ACHN (cell line): ENCODE measurements around the gene MBD3.

ENCODE experiments used
- DNase-seq: peaks from one replicate; pipeline ENCODE4 v3.0.0-alpha.2; 2015
- in situ Hi-C: cut with HindIII; loops from 2 replicates; pipeline ENCODE4 v1.10.0; 2017; ENCODE audit warnings: low sequenced_read_pairs, low pct_ligation_motif_present, low pct_unique_long_range_greater_than_20kb

Gene MBD3

GRCh38 chr19:1605236-1606137 is 12.8 kb upstream of the MBD3 start, which contains the start of gene UQCR11:
Gene UQCR11 (minus strand): TSS chr19:1605462. CDS start chr19:1605409, 53 bp downstream.
- peak; percentile 89 for DNase-seq
- in situ Hi-C loops, result no loop called here

GRCh38 chr19:1602091-1602707 is 9.5 kb upstream of the MBD3 start:
- in situ Hi-C loops, result no loop called here
- DNase-seq, result no peak

GRCh38 chr19:1601613-1602064 is 9.0 kb upstream of the MBD3 start:
- no peak for DNase-seq
- in situ Hi-C loops, result no loop called here

- DNase-seq, result no peak
- in situ Hi-C loops, result no loop called here
Observed at GRCh38 chr19:1599460-1599846, 6.8 kb upstream of the MBD3 start.

- in situ Hi-C loops, result no loop called here
Observed at GRCh38 chr19:1598777-1599459, 6.3 kb upstream of the MBD3 start.

GRCh38 chr19:1593501-1593772 is 772 bp upstream of the MBD3 start:
- DNase-seq, result no peak
- in situ Hi-C loops, result no loop called here

More at GRCh38 chr19:1598777-1599459, 6.3 kb upstream of the MBD3 start:
- DNase-seq, result no peak

- in situ Hi-C loops, result no loop called here
- DNase-seq, result peak; percentile 87
Observed at GRCh38 chr19:1592024-1592754, 476 bp downstream of the MBD3 start.

- in situ Hi-C loops, result no loop called here
- peak; percentile 6 for DNase-seq
Observed at GRCh38 chr19:1591421-1592023, 1.1 kb downstream of the MBD3 start.

GRCh38 chr19:1590641-1591397 is 1.8 kb downstream of the MBD3 start:
- in situ Hi-C loops, result no loop called here
- DNase-seq, result peak; percentile 37

- no peak for DNase-seq
- in situ Hi-C loops, result no loop called here
Observed at GRCh38 chr19:1587872-1588271, 4.8 kb downstream of the MBD3 start.

GRCh38 chr19:1585243-1585580 is 7.5 kb downstream of the MBD3 start:
- in situ Hi-C loops, result no loop called here

GRCh38 chr19:1584500-1585242 is 8.0 kb downstream of the MBD3 start:
- DNase-seq, result no peak
- in situ Hi-C loops, result no loop called here

More at GRCh38 chr19:1585243-1585580, 7.5 kb downstream of the MBD3 start:
- no peak for DNase-seq

GRCh38 chr19:1582201-1582600 is 10.5 kb downstream of the MBD3 start:
- in situ Hi-C loops, result no loop called here

GRCh38 chr19:1580957-1581356 is 11.7 kb downstream of the MBD3 start:
- DNase-seq, result no peak
- in situ Hi-C loops, result no loop called here

More at GRCh38 chr19:1582201-1582600, 10.5 kb downstream of the MBD3 start:
- DNase-seq, result no peak

GRCh38 chr19:1580382-1580781 is 12.3 kb downstream of the MBD3 start:
- DNase-seq, result no peak
- in situ Hi-C loops, result no loop called here

- in situ Hi-C loops, result no loop called here
- no peak for DNase-seq
Observed at GRCh38 chr19:1579222-1579621, 13.4 kb downstream of the MBD3 start.

- no peak for DNase-seq
- in situ Hi-C loops, result no loop called here
Observed at GRCh38 chr19:1577929-1578618, 14.6 kb downstream of the MBD3 start.
